Transverse colon (tissue), 4 donors: Measurements from ENCODE around the gene LCNL1. TPM values are rescaled to one million over a fixed set of nuclear protein-coding genes. Genes with fewer than 3 reads are reported as not detected.

Experiments used
- DNase-seq: peaks from one replicate; pipeline ENCODE4 v3.0.0-alpha.2; 2019
- H3K27ac ChIP-seq, 4 donors: fragments of 200-600 bp; sonication (generic); 2 replicates each; pipeline ENCODE4 v1.5.1; 2016 to 2018; ENCODE audit warnings: inconsistent platforms in 4 of 4
- H3K27me3 ChIP-seq: fragments of 200-600 bp; sonication (generic); 2 replicates; pipeline ENCODE4 v1.5.1; 2017; ENCODE audit warnings: inconsistent platforms
- H3K36me3 ChIP-seq, 4 donors: fragments of 200-600 bp; sonication (generic); 2 replicates each; pipeline ENCODE4 v1.5.1; 2017 to 2019; ENCODE audit warnings: inconsistent platforms in 4 of 4
- H3K4me1 ChIP-seq, 4 donors: fragments of 200-600 bp; sonication (generic); 2 replicates each; pipeline ENCODE4 v1.5.1; 2017 to 2020; ENCODE audit warnings: inconsistent platforms in 4 of 4
- H3K4me3 ChIP-seq, 4 donors: fragments of 200-600 bp; sonication (generic); 1 replicate in 1 of 4; 2 replicates in 3 of 4; pipeline versions ENCODE4 v1.5.1 to v1.6.1; 2017 to 2019; ENCODE audit warnings: inconsistent platforms in 4 of 4
- H3K9me3 ChIP-seq, 2 donors: fragments of 200-600 bp; sonication (generic); 2 replicates each; pipeline ENCODE4 v1.5.1; 2017 to 2019; ENCODE audit warnings: inconsistent platforms in 2 of 2
- EP300 ChIP-seq: sonication (generic); formaldehyde crosslinking; IDR thresholded peaks from one replicate; pipeline ENCODE4 v1.6.1; 2017; ENCODE audit warnings: antibody characterized with exemption, low read depth
- POLR2A ChIP-seq: fragments of 450-650 bp; IDR thresholded peaks from one replicate; pipeline ENCODE4 v1.6.1; 2016; ENCODE audit warnings: antibody characterized with exemption, mild to moderate bottlenecking, moderate library complexity
- POLR2AphosphoS5 ChIP-seq, 3 donors: sonication (generic); formaldehyde crosslinking; IDR thresholded peaks; one replicate each; pipeline ENCODE4 v1.6.1; 2016; ENCODE audit warnings: antibody characterized with exemption in 3 of 3
- WGBS, 2 donors: methylation state at CpG; one replicate each; pipeline ENCODE4 v1.1.5; 2018; ENCODE audit warnings: low coverage in 1 of 2; 5-methylcytosine and 5-hydroxymethylcytosine counted together
- in situ Hi-C, 4 donors: fragments of 200-750 bp; cut with MboI; loops; one replicate each; pipeline versions ENCODE4 v1.15.0 to v1.15.1; 2017; ENCODE audit warnings: low sequenced_read_pairs in 3 of 4, low pct_ligation_motif_present in 1 of 4, low pct_unique_long_range_greater_than_20kb in 1 of 4
- intact Hi-C: fragments of 100-400 bp; cut with DNase I; formaldehyde crosslinking; loops from one replicate; pipeline ENCODE4 v1.15.1; 2023; ENCODE audit warnings: low total_unique reads
- total RNA-seq, 4 donors: library from RNA; depleted of rRNA; stranded (reverse); fragments of >200 nt; gene quantifications; one replicate each; pipeline ENCODE4 v1.1.0, GENCODE V29; 2016
- TF ChIP-seq, protein P1 (sequence below), 5 experiments: fragments of 200-600 bp in 3 of 5; fragments of 450-650 bp in 2 of 5; sonication (generic) in 3 of 5; IDR thresholded peaks; 1 replicate in 2 of 5; 2 replicates in 3 of 5; pipeline ENCODE4 v1.5.1; 2016 to 2017; ENCODE audit warnings: antibody characterized with exemption in 5 of 5, inconsistent platforms in 3 of 5, mild to moderate bottlenecking in 2 of 5, moderate library complexity in 1 of 5

LCNL1 gene
- total RNA-seq, 4 donors from 2014 or later, result 0.27 to 0.75 TPM; not detected in 2

DNA sequence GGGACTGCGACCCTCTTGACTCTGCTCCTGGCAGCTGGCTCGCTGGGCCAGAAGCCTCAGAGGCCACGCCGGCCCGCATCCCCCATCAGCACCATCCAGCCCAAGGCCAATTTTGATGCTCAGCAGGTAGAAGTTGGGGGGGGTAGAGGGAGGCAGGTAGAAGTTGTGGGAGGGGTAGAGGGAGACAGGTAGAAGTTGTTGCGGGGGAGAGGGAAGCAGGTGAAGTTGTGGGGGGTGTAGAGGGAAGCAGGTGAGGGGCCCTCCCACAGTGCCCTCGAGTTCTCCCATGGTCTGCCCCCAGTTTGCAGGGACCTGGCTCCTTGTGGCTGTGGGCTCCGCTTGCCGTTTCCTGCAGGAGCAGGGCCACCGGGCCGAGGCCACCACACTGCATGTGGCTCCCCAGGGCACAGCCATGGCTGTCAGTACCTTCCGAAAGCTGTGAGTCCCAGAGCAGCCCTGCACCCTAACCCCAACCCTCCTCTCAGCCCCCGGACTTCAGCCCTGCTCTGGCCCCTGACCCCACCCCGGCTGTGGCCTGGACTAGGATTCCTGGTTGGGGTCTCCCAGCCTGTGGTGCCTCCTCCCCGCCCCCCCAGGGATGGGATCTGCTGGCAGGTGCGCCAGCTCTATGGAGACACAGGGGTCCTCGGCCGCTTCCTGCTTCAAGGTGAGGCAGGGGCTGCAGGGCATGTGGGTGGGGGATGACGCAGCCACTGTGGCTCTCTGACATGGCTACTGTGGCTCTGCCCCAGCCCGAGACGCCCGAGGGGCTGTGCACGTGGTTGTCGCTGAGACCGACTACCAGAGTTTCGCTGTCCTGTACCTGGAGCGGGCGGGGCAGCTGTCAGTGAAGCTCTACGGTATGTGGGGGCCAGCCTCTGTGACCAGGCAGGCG lies 37.2 kb upstream of the LCNL1 start:
- Histone ChIP-seq H3K36me3 (peaks cover 0 to 20% (median 11%) of the 10 kb centered on the region in 4 donors), H3K27ac (peak overlapping the region in 1 of 4 donors; percentile 96), H3K4me3 (no peak overlapping the region), H3K27me3 (no peaks in the 10 kb centered on the region), H3K4me1 (peaks cover 10 to 42% (median 28%) of the 10 kb centered on the region in 4 donors), H3K9me3 (no peaks in the 10 kb centered on the region)
- 80 to 85% methylated on average over 1 to 29 of the region's 30 CpGs for WGBS, 2 donors
- intact Hi-C loops, result loop anchor here (5.0 to 10.0 kb wide), 2 partner anchors 81 to 87 kb away; partner anchors contain the start of genes EDF1 and FUT7
- in situ Hi-C loops, result no loop called here
- TF ChIP-seq POLR2AphosphoS5 (IDR thresholded peaks at IDR 0.05), result no peak
- TF ChIP-seq, protein P1, sequence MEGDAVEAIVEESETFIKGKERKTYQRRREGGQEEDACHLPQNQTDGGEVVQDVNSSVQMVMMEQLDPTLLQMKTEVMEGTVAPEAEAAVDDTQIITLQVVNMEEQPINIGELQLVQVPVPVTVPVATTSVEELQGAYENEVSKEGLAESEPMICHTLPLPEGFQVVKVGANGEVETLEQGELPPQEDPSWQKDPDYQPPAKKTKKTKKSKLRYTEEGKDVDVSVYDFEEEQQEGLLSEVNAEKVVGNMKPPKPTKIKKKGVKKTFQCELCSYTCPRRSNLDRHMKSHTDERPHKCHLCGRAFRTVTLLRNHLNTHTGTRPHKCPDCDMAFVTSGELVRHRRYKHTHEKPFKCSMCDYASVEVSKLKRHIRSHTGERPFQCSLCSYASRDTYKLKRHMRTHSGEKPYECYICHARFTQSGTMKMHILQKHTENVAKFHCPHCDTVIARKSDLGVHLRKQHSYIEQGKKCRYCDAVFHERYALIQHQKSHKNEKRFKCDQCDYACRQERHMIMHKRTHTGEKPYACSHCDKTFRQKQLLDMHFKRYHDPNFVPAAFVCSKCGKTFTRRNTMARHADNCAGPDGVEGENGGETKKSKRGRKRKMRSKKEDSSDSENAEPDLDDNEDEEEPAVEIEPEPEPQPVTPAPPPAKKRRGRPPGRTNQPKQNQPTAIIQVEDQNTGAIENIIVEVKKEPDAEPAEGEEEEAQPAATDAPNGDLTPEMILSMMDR (IDR thresholded peaks at IDR 0.05), result no peak
- no peak for TF ChIP-seq POLR2A
- no peak for TF ChIP-seq EP300
- DNase-seq, result no peak

DNA sequence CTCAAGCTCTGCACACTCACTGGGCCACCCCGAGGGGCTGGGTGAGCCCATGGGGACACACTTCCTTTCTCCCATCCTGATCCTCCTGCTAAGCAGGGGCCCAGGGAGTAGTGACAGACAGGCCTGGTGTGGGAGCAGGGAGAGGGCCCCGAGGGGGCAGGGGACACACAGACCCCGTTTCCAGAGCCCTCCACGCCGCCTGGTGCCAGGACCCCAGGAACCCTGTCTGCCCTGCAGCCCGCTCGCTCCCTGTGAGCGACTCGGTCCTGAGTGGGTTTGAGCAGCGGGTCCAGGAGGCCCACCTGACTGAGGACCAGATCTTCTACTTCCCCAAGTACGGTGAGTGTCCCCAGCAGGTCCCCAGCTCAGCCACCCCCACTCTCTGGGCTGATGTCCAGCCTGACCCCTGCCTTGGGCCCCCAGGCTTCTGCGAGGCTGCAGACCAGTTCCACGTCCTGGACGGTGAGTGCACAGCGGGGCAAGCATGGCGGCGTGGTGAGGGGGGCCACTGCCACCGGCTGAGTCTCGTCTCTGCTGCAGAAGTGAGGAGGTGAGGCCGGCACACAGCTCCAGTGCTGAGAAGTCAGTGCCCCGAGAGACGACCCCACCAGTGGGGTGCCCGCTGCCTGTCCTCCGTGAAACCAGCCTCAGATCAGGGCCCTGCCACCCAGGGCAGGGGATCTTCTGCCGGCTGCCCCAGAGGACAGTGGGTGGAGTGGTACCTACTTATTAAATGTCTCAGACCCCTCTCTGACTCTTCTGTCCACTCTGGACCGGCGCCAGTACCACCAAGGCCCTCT lies 36.4 kb upstream of the LCNL1 start:
- WGBS, 2 donors, result 87% methylated on average over 25 of the region's 27 CpGs; no CpG with 5 or more reads in 1 of the 2 donors
- peaks cover 10 to 47% (median 33%) of the 10 kb centered on the region in 4 donors for H3K4me1 ChIP-seq
- H3K27me3 ChIP-seq, result no peaks in the 10 kb centered on the region
- no peak for DNase-seq
- no peak overlapping the region for H3K4me3 ChIP-seq
- no peak overlapping the region for H3K27ac ChIP-seq
- H3K36me3 ChIP-seq, result peaks cover 0 to 12% (median 9%) of the 10 kb centered on the region in 4 donors
- H3K9me3 ChIP-seq, result no peaks in the 10 kb centered on the region
- TF ChIP-seq POLR2AphosphoS5 (IDR thresholded peaks at IDR 0.05), result no peak
- TF ChIP-seq, protein P1 (IDR thresholded peaks at IDR 0.05), result no peak
- TF ChIP-seq POLR2A, result no peak
- no peak for TF ChIP-seq EP300
- in situ Hi-C loops (no loop called here), intact Hi-C loops (loop anchor here (5.0 to 10.0 kb wide), 2 partner anchors 82 to 86 kb away; partner anchors contain the start of genes EDF1 and FUT7)

DNA sequence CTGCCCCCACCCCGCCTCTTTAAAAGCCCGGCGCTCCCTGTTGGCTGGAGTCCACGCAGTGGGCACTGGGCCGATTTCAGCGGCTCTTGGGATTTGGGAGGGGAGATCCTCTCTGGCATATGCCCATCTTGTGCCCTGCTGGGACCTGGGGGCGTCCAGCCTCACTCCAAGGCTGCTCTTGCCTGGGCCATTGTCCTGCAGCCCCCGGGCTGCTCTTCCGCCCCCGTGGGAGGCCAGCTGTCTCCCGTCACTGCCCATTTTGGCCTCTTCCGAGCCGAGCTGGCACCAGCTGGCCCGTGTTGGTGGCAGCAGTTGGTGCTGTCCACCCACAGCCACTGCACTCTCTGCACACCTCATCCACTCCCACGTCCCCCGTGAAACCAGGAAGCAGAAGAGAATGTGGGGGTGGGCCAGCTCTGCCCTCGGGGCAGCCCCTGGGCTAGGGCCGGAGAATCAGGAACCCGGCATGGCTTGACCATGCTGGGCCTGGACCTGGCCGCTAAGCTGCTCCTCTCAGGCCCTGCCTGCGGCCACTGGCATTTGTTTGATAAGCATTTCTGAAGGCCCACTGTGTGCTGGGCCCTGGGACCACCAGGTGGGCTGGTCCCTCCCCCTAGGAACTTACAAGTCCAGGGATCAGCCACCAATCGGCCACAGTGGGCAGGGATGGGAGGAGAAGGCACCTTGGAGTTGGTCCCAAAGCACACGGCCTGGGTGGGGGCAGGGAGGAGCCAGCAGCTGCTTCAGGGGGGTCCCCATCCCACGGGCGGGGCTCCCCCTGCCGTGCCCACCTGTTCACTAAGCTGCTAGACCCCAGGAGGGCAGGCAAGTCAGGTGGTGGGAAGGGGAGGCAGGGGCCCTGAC lies 35.5 kb upstream of the LCNL1 start:
- Histone ChIP-seq H3K27ac (peak overlapping the region in 3 of 4 donors; percentile 90 to 93 (median 93)), H3K9me3 (no peaks in the 10 kb centered on the region), H3K36me3 (peaks cover 0 to 5% (median 3%) of the 10 kb centered on the region in 4 donors), H3K4me1 (peaks cover 10 to 47% (median 33%) of the 10 kb centered on the region in 4 donors), H3K4me3 (no peak overlapping the region), H3K27me3 (no peaks in the 10 kb centered on the region)
- intact Hi-C loops (loop anchor here (5.0 to 10.0 kb wide), 2 partner anchors 82 to 85 kb away; partner anchors contain the start of genes EDF1 and FUT7), in situ Hi-C loops (no loop called here)
- 73% methylated on average over 24 of the region's 26 CpGs; no CpG with 5 or more reads in 1 of the 2 donors for WGBS, 2 donors
- DNase-seq, result no peak
- no peak for TF ChIP-seq EP300
- no peak for TF ChIP-seq POLR2A
- TF ChIP-seq, protein P1 (IDR thresholded peaks at IDR 0.05), result no peak
- TF ChIP-seq POLR2AphosphoS5 (IDR thresholded peaks at IDR 0.05), result no peak
